WTC11 (cell line): Measurements from ENCODE around the gene SGSH. TPM values are rescaled to one million over a fixed set of nuclear protein-coding genes. Genes with fewer than 3 reads are reported as not detected.

Experiments
- ATAC-seq: fragments of 200-7000 bp; cut with Tn5 transposase; 2 replicates; pipeline ENCODE4 v1.10.0; 2021; ENCODE audit warnings: mild to moderate bottlenecking, moderate library complexity
- CTCF ChIA-PET: fragments of 300-600 bp; sonication (Branson Sonifier 250); formaldehyde crosslinking; loops from one replicate; lab custom pipeline; 2021; ENCODE audit warnings: antibody characterized with exemption; lab: Charles Lee
- POLR2A ChIA-PET: fragments of 350-600 bp; sonication (Branson Sonifier 250); formaldehyde crosslinking; loops from one replicate; lab custom pipeline; 2021; ENCODE audit warnings: antibody characterized with exemption; lab: Charles Lee
- DNase-seq: peaks from one replicate; pipeline ENCODE4 v3.0.0; 2021; ENCODE audit warnings: low spot score
- H3K27ac Mint-ChIP-seq: 2 replicates; pipeline ENCODE4 v1.8.0; 2021; ENCODE audit warnings: mixed read lengths
- H3K27me3 Mint-ChIP-seq: 2 replicates; pipeline ENCODE4 v1.8.0; 2021; ENCODE audit warnings: low read depth, mild to moderate bottlenecking, moderate library complexity, mixed read lengths
- H3K36me3 Mint-ChIP-seq: 2 replicates; pipeline ENCODE4 v1.8.0; 2021; ENCODE audit warnings: mixed read lengths
- H3K4me1 Mint-ChIP-seq: 2 replicates; pipeline ENCODE4 v1.8.0; 2022; ENCODE audit warnings: mixed read lengths
- H3K4me3 Mint-ChIP-seq: 2 replicates; pipeline ENCODE4 v1.8.0; 2021; ENCODE audit warnings: mild to moderate bottlenecking, moderate library complexity, mixed read lengths
- H3K9me3 Mint-ChIP-seq: 2 replicates; pipeline ENCODE4 v1.8.0; 2021; ENCODE audit warnings: mixed read lengths
- AR ChIP-seq: fragments of 250-450 bp; sonication (Bioruptor Pico); IDR thresholded peaks from 2 replicates; pipeline ENCODE4 v1.9.0; 2021; ENCODE audit warnings: mild to moderate bottlenecking
- E2F4 ChIP-seq: sonication (generic); formaldehyde crosslinking; IDR thresholded peaks from 2 replicates; pipeline ENCODE4 v1.8.1; 2022; ENCODE audit warnings: low read depth, mild to moderate bottlenecking, moderate library complexity, missing genetic modification reagents, borderline replicate concordance
- ELF4 ChIP-seq: sonication (generic); formaldehyde crosslinking; IDR thresholded peaks from 2 replicates; pipeline ENCODE4 v1.8.1; 2022; ENCODE audit warnings: low read depth, mild to moderate bottlenecking, moderate library complexity, missing genetic modification reagents
- ESRRA ChIP-seq: sonication (generic); formaldehyde crosslinking; IDR thresholded peaks from 2 replicates; pipeline ENCODE4 v1.8.1; 2022; ENCODE audit warnings: mild to moderate bottlenecking, missing genetic modification reagents, borderline replicate concordance
- HMGXB4 ChIP-seq: sonication (generic); formaldehyde crosslinking; IDR thresholded peaks from 2 replicates; pipeline ENCODE4 v1.8.1; 2023; ENCODE audit warnings: mild to moderate bottlenecking, moderate library complexity, missing genetic modification reagents
- KAT7 ChIP-seq: sonication (generic); formaldehyde crosslinking; IDR thresholded peaks from 2 replicates; pipeline ENCODE4 v1.8.1; 2023; ENCODE audit warnings: missing genetic modification reagents, mild to moderate bottlenecking, borderline replicate concordance
- RELA ChIP-seq: sonication (generic); formaldehyde crosslinking; IDR thresholded peaks from 2 replicates; pipeline ENCODE4 v1.8.1; 2022; ENCODE audit warnings: missing genetic modification reagents, mild to moderate bottlenecking, borderline replicate concordance
- USF1 ChIP-seq: sonication (generic); formaldehyde crosslinking; IDR thresholded peaks from 2 replicates; pipeline ENCODE4 v1.8.0; 2022; ENCODE audit warnings: mild to moderate bottlenecking, missing genetic modification reagents
- ZNF138 ChIP-seq: sonication (generic); formaldehyde crosslinking; conservative IDR thresholded peaks from 2 replicates; pipeline ENCODE4 v1.8.1; 2022; ENCODE audit warnings: mild to moderate bottlenecking, moderate library complexity, missing genetic modification reagents
- ZNF416 ChIP-seq: fragments of 250-450 bp; sonication (Bioruptor Pico); IDR thresholded peaks from 2 replicates; pipeline ENCODE4 v1.9.0; 2021; ENCODE audit warnings: mild to moderate bottlenecking, inconsistent platforms
- ZNF423 ChIP-seq: fragments of 250-450 bp; sonication (Bioruptor Pico); IDR thresholded peaks from 2 replicates; pipeline ENCODE4 v2.1.2; 2022; ENCODE audit warnings: mild to moderate bottlenecking, moderate library complexity
- total RNA-seq: library from RNA; stranded (reverse); gene quantifications from 3 replicates; pipeline ENCODE4 v1.2.3, GENCODE V29; 2021
- TF ChIP-seq, protein P1 (sequence below): fragments of 200-600 bp; IDR thresholded peaks from 2 replicates; pipeline ENCODE4 v1.8.0; 2022; ENCODE audit warnings: antibody characterized with exemption
- TF ChIP-seq, protein P2 (sequence below): fragments of 250-450 bp; sonication (Bioruptor Pico); IDR thresholded peaks from 2 replicates; pipeline ENCODE4 v1.9.0; 2021; ENCODE audit warnings: mild to moderate bottlenecking, borderline replicate concordance

SGSH gene
- total RNA-seq, 1 experiment from 2014 or later: 27.7 TPM

DNA sequence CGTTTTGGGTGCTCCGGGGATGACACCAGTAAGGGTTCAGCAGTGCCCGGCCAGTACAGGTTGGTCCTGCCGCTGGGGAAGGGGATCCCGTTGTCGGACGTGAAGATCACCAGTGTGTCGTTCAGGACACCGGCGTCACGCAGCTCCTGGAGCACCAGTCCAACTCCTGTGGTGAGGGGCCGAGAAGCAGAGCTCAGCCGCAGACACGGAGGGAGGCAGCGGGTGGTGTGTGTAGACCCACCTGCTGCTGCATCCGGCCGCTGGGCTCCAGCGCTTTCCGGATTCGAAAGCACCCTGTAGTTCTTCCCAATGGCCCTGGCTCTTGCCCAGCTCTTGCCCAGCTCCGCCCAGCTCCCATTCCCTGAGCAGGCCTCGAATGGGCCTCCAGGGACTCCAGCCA is 8.0 kb downstream of the SGSH start:
- POLR2A ChIA-PET: interaction anchor here (1.1 kb wide), 1 partner anchor 8 kb away, joined by 3 read pairs; no protein-coding TSS in a partner anchor
- ATAC-seq: no peak
- TF ChIP-seq RELA (CRISPR knock-in tag) (no peak), AR (CRISPR knock-in tag) (no peak), HMGXB4 (CRISPR knock-in tag) (no peak), E2F4 (CRISPR knock-in tag) (no peak), ELF4 (CRISPR knock-in tag) (no peak), USF1 (CRISPR knock-in tag) (no peak), ZNF416 (no peak), ESRRA (CRISPR knock-in tag) (no peak), ZNF138 (CRISPR knock-in tag) (no peak), ZNF423 (CRISPR knock-in tag) (no peak), KAT7 (CRISPR knock-in tag) (no peak)
- TF ChIP-seq, protein P1, sequence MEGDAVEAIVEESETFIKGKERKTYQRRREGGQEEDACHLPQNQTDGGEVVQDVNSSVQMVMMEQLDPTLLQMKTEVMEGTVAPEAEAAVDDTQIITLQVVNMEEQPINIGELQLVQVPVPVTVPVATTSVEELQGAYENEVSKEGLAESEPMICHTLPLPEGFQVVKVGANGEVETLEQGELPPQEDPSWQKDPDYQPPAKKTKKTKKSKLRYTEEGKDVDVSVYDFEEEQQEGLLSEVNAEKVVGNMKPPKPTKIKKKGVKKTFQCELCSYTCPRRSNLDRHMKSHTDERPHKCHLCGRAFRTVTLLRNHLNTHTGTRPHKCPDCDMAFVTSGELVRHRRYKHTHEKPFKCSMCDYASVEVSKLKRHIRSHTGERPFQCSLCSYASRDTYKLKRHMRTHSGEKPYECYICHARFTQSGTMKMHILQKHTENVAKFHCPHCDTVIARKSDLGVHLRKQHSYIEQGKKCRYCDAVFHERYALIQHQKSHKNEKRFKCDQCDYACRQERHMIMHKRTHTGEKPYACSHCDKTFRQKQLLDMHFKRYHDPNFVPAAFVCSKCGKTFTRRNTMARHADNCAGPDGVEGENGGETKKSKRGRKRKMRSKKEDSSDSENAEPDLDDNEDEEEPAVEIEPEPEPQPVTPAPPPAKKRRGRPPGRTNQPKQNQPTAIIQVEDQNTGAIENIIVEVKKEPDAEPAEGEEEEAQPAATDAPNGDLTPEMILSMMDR: no peak
- TF ChIP-seq, protein P2, sequence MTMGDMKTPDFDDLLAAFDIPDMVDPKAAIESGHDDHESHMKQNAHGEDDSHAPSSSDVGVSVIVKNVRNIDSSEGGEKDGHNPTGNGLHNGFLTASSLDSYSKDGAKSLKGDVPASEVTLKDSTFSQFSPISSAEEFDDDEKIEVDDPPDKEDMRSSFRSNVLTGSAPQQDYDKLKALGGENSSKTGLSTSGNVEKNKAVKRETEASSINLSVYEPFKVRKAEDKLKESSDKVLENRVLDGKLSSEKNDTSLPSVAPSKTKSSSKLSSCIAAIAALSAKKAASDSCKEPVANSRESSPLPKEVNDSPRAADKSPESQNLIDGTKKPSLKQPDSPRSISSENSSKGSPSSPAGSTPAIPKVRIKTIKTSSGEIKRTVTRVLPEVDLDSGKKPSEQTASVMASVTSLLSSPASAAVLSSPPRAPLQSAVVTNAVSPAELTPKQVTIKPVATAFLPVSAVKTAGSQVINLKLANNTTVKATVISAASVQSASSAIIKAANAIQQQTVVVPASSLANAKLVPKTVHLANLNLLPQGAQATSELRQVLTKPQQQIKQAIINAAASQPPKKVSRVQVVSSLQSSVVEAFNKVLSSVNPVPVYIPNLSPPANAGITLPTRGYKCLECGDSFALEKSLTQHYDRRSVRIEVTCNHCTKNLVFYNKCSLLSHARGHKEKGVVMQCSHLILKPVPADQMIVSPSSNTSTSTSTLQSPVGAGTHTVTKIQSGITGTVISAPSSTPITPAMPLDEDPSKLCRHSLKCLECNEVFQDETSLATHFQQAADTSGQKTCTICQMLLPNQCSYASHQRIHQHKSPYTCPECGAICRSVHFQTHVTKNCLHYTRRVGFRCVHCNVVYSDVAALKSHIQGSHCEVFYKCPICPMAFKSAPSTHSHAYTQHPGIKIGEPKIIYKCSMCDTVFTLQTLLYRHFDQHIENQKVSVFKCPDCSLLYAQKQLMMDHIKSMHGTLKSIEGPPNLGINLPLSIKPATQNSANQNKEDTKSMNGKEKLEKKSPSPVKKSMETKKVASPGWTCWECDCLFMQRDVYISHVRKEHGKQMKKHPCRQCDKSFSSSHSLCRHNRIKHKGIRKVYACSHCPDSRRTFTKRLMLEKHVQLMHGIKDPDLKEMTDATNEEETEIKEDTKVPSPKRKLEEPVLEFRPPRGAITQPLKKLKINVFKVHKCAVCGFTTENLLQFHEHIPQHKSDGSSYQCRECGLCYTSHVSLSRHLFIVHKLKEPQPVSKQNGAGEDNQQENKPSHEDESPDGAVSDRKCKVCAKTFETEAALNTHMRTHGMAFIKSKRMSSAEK (CRISPR knock-in tag): no peak
- H3K27me3 Mint-ChIP-seq: no peaks in the 10 kb centered on the region
- H3K9me3 Mint-ChIP-seq: no peaks in the 10 kb centered on the region
- no peak overlapping the region for H3K27ac Mint-ChIP-seq
- no peaks in the 10 kb centered on the region for H3K4me1 Mint-ChIP-seq
- peaks cover 16% of the 10 kb centered on the region for H3K36me3 Mint-ChIP-seq
- no peak for DNase-seq
- H3K4me3 Mint-ChIP-seq: no peak overlapping the region
- CTCF ChIA-PET: interaction anchor here (0.7 to 0.9 kb wide), 2 partner anchors 16 to 111 kb away, joined by 3 read pairs; partner anchors contain the start of gene GAA
